Hepatocyte (in vitro differentiated cells): Measurements from ENCODE around the gene MGAT5B.

ENCODE experiments used
- EZH2phosphoT487 ChIP-seq: fragments of 200-600 bp; sonication (generic); IDR thresholded peaks from one replicate; pipeline ENCODE4 v1.6.1; 2018; ENCODE audit warnings: antibody characterized with exemption, mild to moderate bottlenecking, low read depth, moderate library complexity; ENCODE audit not compliant: unreplicated experiment, severe bottlenecking
- TF ChIP-seq, protein P1 (sequence below): fragments of 200-600 bp; sonication (generic); IDR thresholded peaks from 2 replicates; pipeline ENCODE4 v1.5.1; 2016; ENCODE audit warnings: antibody characterized with exemption, mild to moderate bottlenecking; ENCODE audit not compliant: poor library complexity

DNA sequence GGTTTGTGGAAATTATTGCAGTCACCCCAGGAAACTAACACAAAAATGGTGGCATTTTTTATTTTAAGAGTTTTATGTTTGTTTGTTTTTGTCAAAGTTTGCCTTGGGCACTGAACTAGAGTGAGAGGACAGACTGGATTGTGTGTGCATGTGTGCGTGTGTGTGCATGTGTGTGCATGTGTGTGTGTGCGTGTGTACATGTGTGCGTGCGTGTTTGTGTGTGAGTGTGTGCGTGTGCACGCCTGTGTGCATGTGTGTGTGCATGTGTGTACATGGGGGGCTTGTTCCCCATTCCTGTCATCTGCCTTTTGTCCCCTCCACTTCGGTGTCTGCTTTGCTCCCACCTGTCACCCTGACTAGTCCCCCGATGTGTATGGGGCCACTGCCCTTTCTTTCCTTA lies 32.5 kb downstream of the MGAT5B start:
- TF ChIP-seq, protein P1, sequence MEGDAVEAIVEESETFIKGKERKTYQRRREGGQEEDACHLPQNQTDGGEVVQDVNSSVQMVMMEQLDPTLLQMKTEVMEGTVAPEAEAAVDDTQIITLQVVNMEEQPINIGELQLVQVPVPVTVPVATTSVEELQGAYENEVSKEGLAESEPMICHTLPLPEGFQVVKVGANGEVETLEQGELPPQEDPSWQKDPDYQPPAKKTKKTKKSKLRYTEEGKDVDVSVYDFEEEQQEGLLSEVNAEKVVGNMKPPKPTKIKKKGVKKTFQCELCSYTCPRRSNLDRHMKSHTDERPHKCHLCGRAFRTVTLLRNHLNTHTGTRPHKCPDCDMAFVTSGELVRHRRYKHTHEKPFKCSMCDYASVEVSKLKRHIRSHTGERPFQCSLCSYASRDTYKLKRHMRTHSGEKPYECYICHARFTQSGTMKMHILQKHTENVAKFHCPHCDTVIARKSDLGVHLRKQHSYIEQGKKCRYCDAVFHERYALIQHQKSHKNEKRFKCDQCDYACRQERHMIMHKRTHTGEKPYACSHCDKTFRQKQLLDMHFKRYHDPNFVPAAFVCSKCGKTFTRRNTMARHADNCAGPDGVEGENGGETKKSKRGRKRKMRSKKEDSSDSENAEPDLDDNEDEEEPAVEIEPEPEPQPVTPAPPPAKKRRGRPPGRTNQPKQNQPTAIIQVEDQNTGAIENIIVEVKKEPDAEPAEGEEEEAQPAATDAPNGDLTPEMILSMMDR = no peak
- TF ChIP-seq EZH2phosphoT487 = no peak
